K562 (cell line): Measurements from ENCODE around the gene NME4. TPM values are rescaled to one million over a fixed set of nuclear protein-coding genes. Genes with fewer than 3 reads are reported as not detected.

ENCODE experiments used
- ATAC-seq: fragments of 200-7000 bp; cut with Tn5 transposase; 3 replicates; pipeline ENCODE4 v1.9.1; 2020; ENCODE audit warnings: moderate library complexity
- BruUV-seq: library from RNA; stranded (reverse); fragments of 400-500 nt; replicated peaks from 2 replicates; lab custom pipeline; 2021; lab: Mats Ljungman, UMichigan
- CTCF ChIA-PET: fragments of 300-600 bp; formaldehyde crosslinking; extraction: SDS; loops from one replicate; lab custom pipeline; 2021; ENCODE audit warnings: low intra/inter-chr PET ratio; lab: Yijun Ruan, JAX
- POLR2A ChIA-PET: fragments of 300-600, 350-650 bp; sonication (Branson Sonifier 250); formaldehyde crosslinking; extraction: SDS; loops from one replicate; lab custom pipeline; 2021; ENCODE audit warnings: antibody characterized with exemption, inconsistent platforms; lab: Yijun Ruan, JAX
- DNase-seq, 4 experiments: peaks; one replicate each; pipeline versions ENCODE4 v3.0.0 to v3.0.0-alpha.2; 2011 to 2018; ENCODE audit warnings: low spot score in 3 of 4, mixed read lengths in 3 of 4; ENCODE audit errors: extremely low read depth in 1 of 4
- FAIRE-seq: peaks from 2 replicates; lab custom pipeline; 2011; peaks lifted over from hg19 to GRCh38; lab: Jason Lieb, UNC
- H2AFZ ChIP-seq: 2 replicates; pipeline ENCODE4 v1.6.0; 2011; ENCODE audit warnings: low read depth, low read length, control low read depth, inconsistent platforms
- H3K27ac ChIP-seq: fragments of 200-600 bp; 3 replicates; pipeline ENCODE4 v1.8.0; 2011; ENCODE audit warnings: low read depth, mild to moderate bottlenecking, control low read depth, inconsistent platforms, low read length, moderate library complexity, mixed read lengths; ENCODE audit errors: extremely low read depth
- H3K27me3 ChIP-seq, 2 experiments: fragments of 300-600 bp in 1 of 2; 2 replicates in 1 of 2; 3 replicates in 1 of 2; pipeline versions ENCODE4 v1.6.0 to v1.8.0; 2011; ENCODE audit warnings: inconsistent platforms in 2 of 2, low read length in 2 of 2, mild to moderate bottlenecking in 1 of 2, mixed read lengths in 1 of 2, moderate library complexity in 1 of 2; ENCODE audit not compliant: control insufficient read depth in 2 of 2, insufficient read depth in 2 of 2
- H3K36me3 ChIP-seq: fragments of 300-600 bp; 3 replicates; pipeline ENCODE4 v1.8.0; 2011; ENCODE audit warnings: mild to moderate bottlenecking, low read length, inconsistent platforms; ENCODE audit not compliant: control insufficient read depth, insufficient read depth
- H3K4me1 ChIP-seq, 2 experiments: fragments of 200-600 bp in 1 of 2; replicated peaks in 1 of 2; 2 replicates in 1 of 2; 3 replicates in 1 of 2; pipeline versions ENCODE4 v1.5.1 to v1.8.0; 2011; ENCODE audit warnings: inconsistent platforms in 2 of 2, low read length in 2 of 2, mild to moderate bottlenecking in 1 of 2, mixed read lengths in 1 of 2, moderate library complexity in 1 of 2; ENCODE audit not compliant: control insufficient read depth in 2 of 2, insufficient read depth in 2 of 2
- H3K4me2 ChIP-seq: 2 replicates; pipeline ENCODE4 v1.6.1; 2011; ENCODE audit warnings: low read length, control low read depth, inconsistent platforms, mixed read lengths; ENCODE audit not compliant: insufficient read depth
- H3K4me3 ChIP-seq: fragments of 200-600 bp; sonication (generic), shearing (Covaris generic); 2 replicates; pipeline ENCODE4 v1.5.1; 2016; ENCODE audit warnings: control low read depth, inconsistent platforms
- H3K79me2 ChIP-seq: fragments of 200-600 bp; 3 replicates; pipeline ENCODE4 v1.8.0; 2011; ENCODE audit warnings: low read length, inconsistent platforms; ENCODE audit not compliant: control insufficient read depth, insufficient read depth
- H3K9ac ChIP-seq, 2 experiments: 2 replicates each; pipeline versions ENCODE4 v1.6.0 to v1.6.1; 2011; ENCODE audit warnings: low read depth in 2 of 2, low read length in 2 of 2, control low read depth in 1 of 2, inconsistent platforms in 1 of 2, mild to moderate bottlenecking in 1 of 2, mixed read lengths in 1 of 2; ENCODE audit not compliant: insufficient read depth in 1 of 2
- H3K9me1 ChIP-seq: one replicate; pipeline ENCODE4 v1.6.0; 2011; ENCODE audit warnings: inconsistent platforms, mild to moderate bottlenecking, low read length, moderate library complexity; ENCODE audit not compliant: control insufficient read depth, insufficient read depth
- H3K9me3 ChIP-seq: replicated peaks from 2 replicates; pipeline ENCODE4 v1.5.1; 2011; ENCODE audit warnings: low read depth, low read length, inconsistent platforms; ENCODE audit not compliant: control insufficient read depth, insufficient read depth
- H4K20me1 ChIP-seq: replicated peaks from 2 replicates; pipeline ENCODE4 v1.6.1; 2011; ENCODE audit warnings: low read length, inconsistent platforms, mixed read lengths; ENCODE audit not compliant: control insufficient read depth, insufficient read depth
- POLR2G ChIP-seq: fragments of 200-400 bp; formaldehyde crosslinking; IDR thresholded peaks from 2 replicates; pipeline ENCODE4 v1.6.1; 2017; ENCODE audit warnings: low read depth, mild to moderate bottlenecking, antibody characterized with exemption, low read length, moderate library complexity
- RBFOX2 ChIP-seq: fragments of 200-400 bp; formaldehyde crosslinking; IDR thresholded peaks from 2 replicates; pipeline ENCODE4 v1.6.1; 2017; ENCODE audit warnings: low read depth, mild to moderate bottlenecking, low read length, moderate library complexity
- WGBS: fragments of 100-300 bp; shearing (Covaris generic); methylation state at CpG from one replicate; pipeline ENCODE4 v1.1.6; 2016; ENCODE audit warnings: low coverage, mixed read lengths; ENCODE audit not compliant: insufficient coverage; ENCODE audit errors: missing lambda C conversion rate; 5-methylcytosine and 5-hydroxymethylcytosine counted together
- in situ Hi-C: fragments of 300-500 bp; cut with MboI; formaldehyde crosslinking; loops from 4 replicates; pipeline ENCODE4 v1.15.0; 2018; ENCODE audit warnings: inconsistent platforms, mixed read lengths
- intact Hi-C: fragments of 100-400 bp; cut with micrococcal nuclease; formaldehyde crosslinking; loops from 2 replicates; pipeline ENCODE4 v1.14.2; 2022
- polyA plus RNA-seq, 8 experiments: library from polyadenylated mRNA; depleted of rRNA in 4 of 8; stranded (reverse) in 5 of 8; unstranded in 3 of 8; fragments of >200 nt; fragmentation: Nextera tagmentation in 2 of 8; fragmentation: Illumina TruSeq in 1 of 8; extraction: Ambion mirVana in 2 of 8; extraction: Trizol in 1 of 8; gene quantifications; 2 replicates each; pipeline versions ENCODE4 v1.2.1 to v1.2.3, GENCODE V29; 2011 to 2014; ENCODE audit warnings: inconsistent platforms in 1 of 8, missing spikeins in 1 of 8
- total RNA-seq, 7 experiments: library from RNA; depleted of rRNA in 6 of 7; stranded (reverse); fragments of >200 nt in 6 of 7; fragmentation: Illumina TruSeq in 2 of 7; extraction: Trizol in 2 of 7; gene quantifications; 2 replicates each; pipeline versions ENCODE4 v1.2.1 to v1.2.3, GENCODE V29; 2011 to 2021; ENCODE audit warnings: low replicate concordance in 1 of 7
- TF ChIP-seq, protein P1 (sequence below): fragments of 250-450 bp; sonication (Bioruptor Pico); IDR thresholded peaks from 2 replicates; pipeline ENCODE4 v1.4.0; 2020; ENCODE audit warnings: mild to moderate bottlenecking, moderate library complexity, borderline replicate concordance

The NME4 gene
- total and polyA plus RNA-seq, 9 of the 15 experiments (the other 6 are each of a cell fraction or from before 2014, with no cell fraction given) = 15.4 to 264 (median 139) TPM

DNA sequence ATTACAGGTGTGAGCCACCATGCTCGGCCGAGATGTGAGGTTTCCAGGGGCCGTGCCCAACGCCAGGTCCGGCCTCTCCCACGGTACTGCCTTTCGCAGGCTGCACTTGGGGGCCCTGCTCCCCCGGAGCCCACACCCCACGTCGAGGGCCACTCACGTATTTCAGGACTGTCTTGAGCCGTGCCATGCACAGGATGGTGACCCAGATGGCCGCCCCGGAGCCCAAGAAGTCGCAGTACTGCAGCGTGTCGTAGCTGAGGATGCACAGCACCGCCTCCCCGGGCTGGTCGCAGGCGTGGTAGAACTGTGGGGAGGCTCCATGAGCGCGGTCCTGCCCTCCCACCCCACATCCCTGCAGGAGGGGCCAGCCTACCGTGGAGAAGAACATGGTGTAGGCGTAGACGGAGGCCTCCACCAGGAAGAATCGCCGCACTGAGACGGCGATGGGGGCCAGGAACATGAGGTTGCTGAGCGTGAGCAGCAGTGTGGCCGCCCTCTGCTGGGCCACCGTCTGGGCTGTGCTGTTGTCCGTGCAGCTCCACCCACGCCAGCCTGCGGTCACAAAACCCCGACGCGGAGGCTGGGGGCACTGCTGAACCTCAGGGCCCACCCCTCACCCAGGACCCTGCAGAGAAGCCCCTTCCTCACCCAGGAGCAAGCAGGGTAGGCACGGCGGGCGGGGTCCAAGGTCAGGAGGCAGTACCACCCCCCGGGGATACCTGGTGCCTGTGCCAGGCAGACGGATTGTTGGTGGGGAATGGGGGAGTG lies 23.0 kb upstream of the NME4 start:
- FAIRE-seq = no peak
- H2AFZ ChIP-seq = no peak overlapping the region
- no peaks in the 10 kb centered on the region for H4K20me1 ChIP-seq
- in situ Hi-C loops (no loop called here), intact Hi-C loops (no loop called here)
- H3K4me3 ChIP-seq = no peak overlapping the region
- no peaks in the 10 kb centered on the region for H3K9me3 ChIP-seq
- H3K79me2 ChIP-seq = peaks cover 16% of the 10 kb centered on the region
- peaks cover 9 to 57% of the 10 kb centered on the region in 2 experiments for H3K4me1 ChIP-seq
- no TSS peak for BruUV-seq
- H3K4me2 ChIP-seq = no peak overlapping the region
- no peak for DNase-seq
- 91% methylated on average over 25 of the region's 44 CpGs for WGBS
- ChIA-PET CTCF (no interaction called here), POLR2A (interaction anchor here (0.9 to 1.2 kb wide), 2 partner anchors 11 to 106 kb away, joined by 3 to 4 read pairs; no protein-coding TSS in a partner anchor)
- no peak for ATAC-seq
- no peaks in the 10 kb centered on the region for H3K27me3 ChIP-seq
- no peak overlapping the region for H3K27ac ChIP-seq
- H3K9ac ChIP-seq = 0 out of 4 replicates have a peak overlapping the region, but pooled peaks of 1 of the 2 experiments have one; percentile 9
- peaks cover 5% of the 10 kb centered on the region for H3K9me1 ChIP-seq
- H3K36me3 ChIP-seq = peaks cover 67% of the 10 kb centered on the region; the same call in 2 of the 3 replicates
- peak; percentile 43 for TF ChIP-seq RBFOX2
- peak; percentile 61 for TF ChIP-seq POLR2G
- TF ChIP-seq, protein P1, sequence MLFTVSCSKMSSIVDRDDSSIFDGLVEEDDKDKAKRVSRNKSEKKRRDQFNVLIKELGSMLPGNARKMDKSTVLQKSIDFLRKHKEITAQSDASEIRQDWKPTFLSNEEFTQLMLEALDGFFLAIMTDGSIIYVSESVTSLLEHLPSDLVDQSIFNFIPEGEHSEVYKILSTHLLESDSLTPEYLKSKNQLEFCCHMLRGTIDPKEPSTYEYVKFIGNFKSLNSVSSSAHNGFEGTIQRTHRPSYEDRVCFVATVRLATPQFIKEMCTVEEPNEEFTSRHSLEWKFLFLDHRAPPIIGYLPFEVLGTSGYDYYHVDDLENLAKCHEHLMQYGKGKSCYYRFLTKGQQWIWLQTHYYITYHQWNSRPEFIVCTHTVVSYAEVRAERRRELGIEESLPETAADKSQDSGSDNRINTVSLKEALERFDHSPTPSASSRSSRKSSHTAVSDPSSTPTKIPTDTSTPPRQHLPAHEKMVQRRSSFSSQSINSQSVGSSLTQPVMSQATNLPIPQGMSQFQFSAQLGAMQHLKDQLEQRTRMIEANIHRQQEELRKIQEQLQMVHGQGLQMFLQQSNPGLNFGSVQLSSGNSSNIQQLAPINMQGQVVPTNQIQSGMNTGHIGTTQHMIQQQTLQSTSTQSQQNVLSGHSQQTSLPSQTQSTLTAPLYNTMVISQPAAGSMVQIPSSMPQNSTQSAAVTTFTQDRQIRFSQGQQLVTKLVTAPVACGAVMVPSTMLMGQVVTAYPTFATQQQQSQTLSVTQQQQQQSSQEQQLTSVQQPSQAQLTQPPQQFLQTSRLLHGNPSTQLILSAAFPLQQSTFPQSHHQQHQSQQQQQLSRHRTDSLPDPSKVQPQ (CRISPR knock-in tag) = no peak
- TF ChIP-seq, all 486 proteins: peak for 2
